H9 (cell line): ENCODE measurements around the gene ADCY5. TPM values are rescaled to one million over a fixed set of nuclear protein-coding genes. Genes with fewer than 3 reads are reported as not detected.

ENCODE experiments used
- DNase-seq: peaks from one replicate; pipeline ENCODE4 v3.0.0-alpha.2; 2017
- H2AFZ ChIP-seq: one replicate; pipeline ENCODE4 v1.6.1; 2013; ENCODE audit warnings: mild to moderate bottlenecking, low read length, control low read depth, moderate library complexity
- H2AK5ac ChIP-seq: 2 replicates; pipeline ENCODE4 v1.6.1; 2013; ENCODE audit warnings: low read length, control low read depth, mixed read lengths; ENCODE audit not compliant: insufficient read length
- H2BK120ac ChIP-seq: one replicate; pipeline ENCODE4 v1.6.1; 2013; ENCODE audit warnings: low read depth, mild to moderate bottlenecking, low read length, control low read depth, inconsistent platforms; ENCODE audit not compliant: poor library complexity, severe bottlenecking
- H2BK12ac ChIP-seq: 2 replicates; pipeline ENCODE4 v1.6.1; 2013; ENCODE audit warnings: low read length, control low read depth, mixed read lengths, low read depth; ENCODE audit not compliant: insufficient read length
- H2BK15ac ChIP-seq: 2 replicates; pipeline ENCODE4 v1.6.1; 2013; ENCODE audit warnings: low read depth, low read length, control low read depth
- H2BK20ac ChIP-seq: one replicate; pipeline ENCODE4 v1.6.1; 2013; ENCODE audit warnings: low read depth, mild to moderate bottlenecking, low read length, control low read depth, inconsistent platforms; ENCODE audit not compliant: poor library complexity, severe bottlenecking
- H2BK5ac ChIP-seq: 2 replicates; pipeline ENCODE4 v1.6.1; 2013; ENCODE audit warnings: low read length, control low read depth, mixed read lengths; ENCODE audit not compliant: insufficient read length
- H3K14ac ChIP-seq: 2 replicates; pipeline ENCODE4 v1.6.1; 2013; ENCODE audit warnings: low read length, control low read depth; ENCODE audit not compliant: insufficient read depth
- H3K18ac ChIP-seq: 2 replicates; pipeline ENCODE4 v1.6.1; 2013; ENCODE audit warnings: low read depth, mild to moderate bottlenecking, mixed read lengths, low read length, control low read depth; ENCODE audit not compliant: insufficient read length
- H3K23ac ChIP-seq: 2 replicates; pipeline ENCODE4 v1.6.1; 2013; ENCODE audit warnings: low read length, control low read depth, mixed read lengths, low read depth; ENCODE audit not compliant: insufficient read length
- H3K23me2 ChIP-seq: 2 replicates; pipeline ENCODE4 v1.6.1; 2013; ENCODE audit warnings: low read depth, mild to moderate bottlenecking, mixed read lengths, low read length, control low read depth; ENCODE audit not compliant: insufficient read length, poor library complexity, severe bottlenecking
- H3K27ac ChIP-seq: 2 replicates; pipeline ENCODE4 v1.5.1; 2013; ENCODE audit warnings: low read length, control low read depth, mixed read lengths, low read depth; ENCODE audit not compliant: insufficient read length
- H3K27me3 ChIP-seq: 2 replicates; pipeline ENCODE4 v1.6.1; 2013; ENCODE audit warnings: low read length, control low read depth, inconsistent platforms; ENCODE audit not compliant: insufficient read depth
- H3K4ac ChIP-seq: 2 replicates; pipeline ENCODE4 v1.6.1; 2013; ENCODE audit warnings: low read depth, mild to moderate bottlenecking, control low read depth, inconsistent platforms, low read length, moderate library complexity
- H3K4me1 ChIP-seq: 2 replicates; pipeline ENCODE4 v1.6.1; 2013; ENCODE audit warnings: low read length, control low read depth, inconsistent platforms; ENCODE audit not compliant: insufficient read depth
- H3K4me2 ChIP-seq: 2 replicates; pipeline ENCODE4 v1.6.1; 2013; ENCODE audit warnings: low read length, control low read depth, mixed read lengths; ENCODE audit not compliant: insufficient read length, insufficient read depth
- H3K56ac ChIP-seq: 2 replicates; pipeline ENCODE4 v1.6.1; 2013; ENCODE audit warnings: low read depth, mild to moderate bottlenecking, mixed read lengths, low read length, control low read depth; ENCODE audit not compliant: insufficient read length
- H3K79me1 ChIP-seq: 2 replicates; pipeline ENCODE4 v1.6.1; 2013; ENCODE audit warnings: low read depth, mild to moderate bottlenecking, moderate library complexity, low read length, control low read depth, inconsistent platforms; ENCODE audit not compliant: insufficient read depth, poor library complexity, severe bottlenecking
- H3K79me2 ChIP-seq: 2 replicates; pipeline ENCODE4 v1.6.1; 2013; ENCODE audit warnings: low read length, control low read depth, inconsistent platforms; ENCODE audit not compliant: insufficient read depth
- H3K9ac ChIP-seq: 2 replicates; pipeline ENCODE4 v1.6.1; 2013; ENCODE audit warnings: low read length, control low read depth, mixed read lengths; ENCODE audit not compliant: insufficient read length; ENCODE audit errors: extremely low read depth
- H3K9me3 ChIP-seq: one replicate; pipeline ENCODE4 v1.6.1; 2013; ENCODE audit warnings: low read depth, low read length, inconsistent platforms; ENCODE audit not compliant: control insufficient read depth
- H3T11ph ChIP-seq: one replicate; pipeline ENCODE4 v1.6.1; 2013; ENCODE audit warnings: mild to moderate bottlenecking, low read length, control low read depth, inconsistent platforms
- H4K20me1 ChIP-seq: one replicate; pipeline ENCODE4 v1.6.1; 2013; ENCODE audit not compliant: control insufficient read depth, insufficient read length, insufficient read depth
- H4K5ac ChIP-seq: 2 replicates; pipeline ENCODE4 v1.6.1; 2013; ENCODE audit warnings: low read depth, mild to moderate bottlenecking, mixed read lengths, low read length, control low read depth; ENCODE audit not compliant: insufficient read length
- H4K8ac ChIP-seq: replicated peaks from 2 replicates; pipeline ENCODE4 v1.6.1; 2013; ENCODE audit warnings: low read length, control low read depth, mixed read lengths, low read depth; ENCODE audit not compliant: insufficient read length
- H4K91ac ChIP-seq: 2 replicates; pipeline ENCODE4 v1.6.1; 2013; ENCODE audit warnings: low read depth, mild to moderate bottlenecking, moderate library complexity, mixed read lengths, low read length, control low read depth; ENCODE audit not compliant: insufficient read length
- H3K27ac Mint-ChIP-seq, 3 experiments: 2 replicates in 2 of 3; 3 replicates in 1 of 3; pipeline ENCODE4 v1.8.0; 2020 to 2021; ENCODE audit warnings: mixed read lengths in 3 of 3, mild to moderate bottlenecking in 1 of 3, moderate library complexity in 1 of 3
- H3K27me3 Mint-ChIP-seq: 2 replicates; pipeline ENCODE4 v1.8.0; 2021; ENCODE audit warnings: low read depth, mild to moderate bottlenecking, moderate library complexity, mixed read lengths
- H3K36me3 Mint-ChIP-seq, 3 experiments: 2 replicates in 2 of 3; 3 replicates in 1 of 3; pipeline ENCODE4 v1.8.0; 2020 to 2021; ENCODE audit warnings: low read depth in 3 of 3, mixed read lengths in 3 of 3; ENCODE audit not compliant: insufficient read depth in 1 of 3
- H3K4me1 Mint-ChIP-seq, 2 experiments: 2 replicates each; pipeline ENCODE4 v1.8.0; 2020; ENCODE audit warnings: mixed read lengths in 2 of 2
- H3K4me3 Mint-ChIP-seq, 2 experiments: 2 replicates in 1 of 2; 3 replicates in 1 of 2; pipeline ENCODE4 v1.8.0; 2020 to 2021; ENCODE audit warnings: mild to moderate bottlenecking in 2 of 2, mixed read lengths in 2 of 2, moderate library complexity in 1 of 2
- H3K9me3 Mint-ChIP-seq, 2 experiments: 2 replicates in 1 of 2; 3 replicates in 1 of 2; pipeline ENCODE4 v1.8.0; 2020; ENCODE audit warnings: mild to moderate bottlenecking in 2 of 2, mixed read lengths in 2 of 2, moderate library complexity in 1 of 2
- CTCF ChIP-seq: fragments of 200-600 bp; sonication (generic); conservative IDR thresholded peaks from 3 replicates; pipeline ENCODE4 v1.8.0; 2021; ENCODE audit warnings: antibody characterized with exemption, mild to moderate bottlenecking
- WGBS: extraction: QIAGEN DNeasy Blood & Tissue Kit; methylation state at CpG from one replicate; pipeline ENCODE4 v1.1.7; 2013; ENCODE audit warnings: missing lambda C conversion rate, low lambda C conversion rate, mixed read lengths; ENCODE audit not compliant: insufficient read length; ENCODE audit errors: extremely low coverage; 5-methylcytosine and 5-hydroxymethylcytosine counted together
- total RNA-seq: library from RNA; stranded (reverse); gene quantifications from 2 replicates; pipeline ENCODE4 v1.2.1, GENCODE V29; 2021

ADCY5 gene
- total RNA-seq, 1 experiment from 2014 or later, result 5.0 TPM

- no peak overlapping the region for H3K27ac Mint-ChIP-seq
- Histone ChIP-seq H3K4me1 (no peaks in the 10 kb centered on the region), H3T11ph (no peak overlapping the region), H3K23ac (no peak overlapping the region), H4K5ac (no peak overlapping the region), H2BK15ac (no peak overlapping the region), H4K91ac (no peak overlapping the region), H2BK12ac (no peak overlapping the region), H3K27me3 (peaks cover 9% of the 10 kb centered on the region; the same call in 1 of the 2 replicates), H2AK5ac (no peak overlapping the region), H3K56ac (no peak overlapping the region), H2AFZ (no peak overlapping the region), H3K23me2 (peaks cover 9% of the 10 kb centered on the region), H3K14ac (no peak overlapping the region), H3K9me3 (no peaks in the 10 kb centered on the region), H3K79me1 (no peaks in the 10 kb centered on the region), H4K20me1 (no peaks in the 10 kb centered on the region), H4K8ac (no peak overlapping the region), H3K4me2 (peak overlapping the region; percentile 58), H2BK5ac (no peak overlapping the region), H3K4ac (no peak overlapping the region), H3K79me2 (no peaks in the 10 kb centered on the region), H3K27ac (no peak overlapping the region), H3K9ac (no peak overlapping the region), H2BK120ac (no peak overlapping the region), H2BK20ac (no peak overlapping the region), H3K18ac (no peak overlapping the region)
- no peak for TF ChIP-seq CTCF
- peaks cover 11 to 17% of the 10 kb centered on the region in 2 experiments for H3K4me1 Mint-ChIP-seq
- H3K36me3 Mint-ChIP-seq, result no peaks in the 10 kb centered on the region; a peak in 1 of 7 replicates
- DNase-seq, result peak; percentile 52
- H3K9me3 Mint-ChIP-seq, result 0 out of 5 replicates have a peak, but pooled peaks cover 0 to 2% of the 10 kb centered on the region in 2 experiments
- peak overlapping the region; percentile 61 to 81 for H3K4me3 Mint-ChIP-seq
- no CpG with 5 or more reads among the region's 114 CpGs for WGBS
- peaks cover 72% of the 10 kb centered on the region for H3K27me3 Mint-ChIP-seq
Observed at GRCh38 chr3:123449102-123449996, 459 bp upstream of the ADCY5 start.
